ENCODE results near the gene WDR36. TPM values are rescaled to one million over a fixed set of nuclear protein-coding genes. Genes with fewer than 3 reads are reported as not detected.

The WDR36 gene
- polyA plus RNA-seq, 3 donors, result 7.2 to 8.7 (median 8.2) TPM

DNA sequence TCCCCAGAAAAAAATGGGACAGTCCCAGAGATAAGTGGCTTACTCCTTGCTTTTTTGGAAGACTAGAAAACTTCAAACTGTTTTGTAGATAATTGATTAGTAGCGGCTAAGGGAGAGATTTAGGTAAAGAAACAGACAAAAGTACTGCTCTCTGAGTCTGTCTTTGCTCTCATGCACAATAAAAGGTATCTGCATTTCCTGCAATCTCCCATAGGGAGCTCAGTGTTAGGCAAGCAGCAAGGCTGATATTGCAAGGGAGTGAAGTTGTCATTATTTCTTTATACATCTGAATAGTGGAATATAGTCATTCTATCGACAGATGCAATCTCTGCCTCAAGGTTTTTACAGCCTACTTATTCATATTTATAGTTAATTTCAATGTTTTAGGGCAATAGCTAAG, 77.1 kb downstream of the WDR36 start:
- H3K79me2 ChIP-seq (ENCODE audit: insufficient read depth, low read length), result no peaks in the 10 kb centered on the region
- Mint-ChIP-seq H3K4me3 (no peak overlapping the region), H3K9me3 (peaks cover 0 to 3% (median 0%) of the 10 kb centered on the region in 7 donors), H3K27me3 (ENCODE audit: low read depth in 3 of 3) (peaks cover 0 to 4% (median 3%) of the 10 kb centered on the region in 3 donors), H3K27ac (no peak overlapping the region), H3K36me3 (no peaks in the 10 kb centered on the region), H3K4me1 (no peaks in the 10 kb centered on the region)
- no peak overlapping the region for H3K4me2 ChIP-seq (replicated peaks; ENCODE audit: extremely low read depth, low read length, poor library complexity, severe bottlenecking)
- no peak overlapping the region for H3K4me3 ChIP-seq (replicated peaks in 1 of 3; ENCODE audit: low read depth in 2 of 3, low read length in 3 of 3)
- no peaks in the 10 kb centered on the region for H3K9me3 ChIP-seq (replicated peaks in 1 of 2; ENCODE audit: control insufficient read depth in 1 of 2, insufficient read depth in 1 of 2, low read length in 2 of 2)
- no peaks in the 10 kb centered on the region for H4K20me1 ChIP-seq (ENCODE audit: insufficient read depth, low read length)
- intact Hi-C loops (cut with micrococcal nuclease), result no loop called here
- no peaks in the 10 kb centered on the region for H3K36me3 ChIP-seq (replicated peaks in 1 of 2; ENCODE audit: control insufficient read depth in 1 of 2, insufficient read depth in 2 of 2, low read length in 2 of 2)
- H3K27me3 ChIP-seq (ENCODE audit: control insufficient read depth in 2 of 2, insufficient read depth in 2 of 2, low read length in 2 of 2), result no peaks in the 10 kb centered on the region
- 100% methylated on average over 1 of the region's 2 CpGs for WGBS (ENCODE audit: insufficient coverage)
- H2AFZ ChIP-seq (ENCODE audit: insufficient read depth, low read depth, low read length, poor library complexity, severe bottlenecking), result no peak overlapping the region
- no peaks in the 10 kb centered on the region for H3K4me1 ChIP-seq (ENCODE audit: control insufficient read depth in 1 of 2, insufficient read depth in 2 of 2, low read length in 2 of 2)
- TF ChIP-seq, protein P1, sequence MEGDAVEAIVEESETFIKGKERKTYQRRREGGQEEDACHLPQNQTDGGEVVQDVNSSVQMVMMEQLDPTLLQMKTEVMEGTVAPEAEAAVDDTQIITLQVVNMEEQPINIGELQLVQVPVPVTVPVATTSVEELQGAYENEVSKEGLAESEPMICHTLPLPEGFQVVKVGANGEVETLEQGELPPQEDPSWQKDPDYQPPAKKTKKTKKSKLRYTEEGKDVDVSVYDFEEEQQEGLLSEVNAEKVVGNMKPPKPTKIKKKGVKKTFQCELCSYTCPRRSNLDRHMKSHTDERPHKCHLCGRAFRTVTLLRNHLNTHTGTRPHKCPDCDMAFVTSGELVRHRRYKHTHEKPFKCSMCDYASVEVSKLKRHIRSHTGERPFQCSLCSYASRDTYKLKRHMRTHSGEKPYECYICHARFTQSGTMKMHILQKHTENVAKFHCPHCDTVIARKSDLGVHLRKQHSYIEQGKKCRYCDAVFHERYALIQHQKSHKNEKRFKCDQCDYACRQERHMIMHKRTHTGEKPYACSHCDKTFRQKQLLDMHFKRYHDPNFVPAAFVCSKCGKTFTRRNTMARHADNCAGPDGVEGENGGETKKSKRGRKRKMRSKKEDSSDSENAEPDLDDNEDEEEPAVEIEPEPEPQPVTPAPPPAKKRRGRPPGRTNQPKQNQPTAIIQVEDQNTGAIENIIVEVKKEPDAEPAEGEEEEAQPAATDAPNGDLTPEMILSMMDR (IDR thresholded peaks at IDR 0.05), result no peak
- DNase-seq, result no peak
- H3K9ac ChIP-seq (ENCODE audit: insufficient read depth, low read length, poor library complexity, severe bottlenecking), result no peak overlapping the region
- no peak overlapping the region for H3K27ac ChIP-seq (ENCODE audit: low read depth in 1 of 2, low read length in 2 of 2)

DNA sequence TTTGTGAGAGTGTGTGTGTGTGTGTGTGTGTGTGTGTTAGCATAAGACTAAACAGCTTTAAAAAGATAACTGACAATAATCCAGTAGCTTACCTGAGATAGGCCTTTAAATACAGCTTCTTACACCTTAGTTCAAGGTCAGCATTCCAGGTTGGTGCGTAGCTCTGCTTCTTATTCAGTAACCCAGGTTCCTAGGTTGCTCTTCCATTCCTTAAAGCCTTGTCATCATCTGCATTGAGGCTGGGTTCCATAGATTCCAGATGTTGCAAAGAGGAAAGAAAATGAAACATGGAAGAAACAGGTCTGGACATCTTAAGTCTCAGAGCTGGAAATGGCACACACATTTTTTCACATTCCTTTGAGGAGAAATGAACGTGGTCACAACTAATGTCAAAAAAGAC, 78.1 kb downstream of the WDR36 start:
- Histone ChIP-seq H3K27ac (ENCODE audit: low read depth in 1 of 2, low read length in 2 of 2) (no peak overlapping the region), H4K20me1 (ENCODE audit: insufficient read depth, low read length) (no peaks in the 10 kb centered on the region), H2AFZ (ENCODE audit: insufficient read depth, low read depth, low read length, poor library complexity, severe bottlenecking) (no peak overlapping the region), H3K4me2 (replicated peaks; ENCODE audit: extremely low read depth, low read length, poor library complexity, severe bottlenecking) (no peak overlapping the region), H3K79me2 (ENCODE audit: insufficient read depth, low read length) (no peaks in the 10 kb centered on the region), H3K36me3 (replicated peaks in 1 of 2; ENCODE audit: control insufficient read depth in 1 of 2, insufficient read depth in 2 of 2, low read length in 2 of 2) (no peaks in the 10 kb centered on the region), H3K27me3 (ENCODE audit: control insufficient read depth in 2 of 2, insufficient read depth in 2 of 2, low read length in 2 of 2) (no peaks in the 10 kb centered on the region), H3K9me3 (replicated peaks in 1 of 2; ENCODE audit: control insufficient read depth in 1 of 2, insufficient read depth in 1 of 2, low read length in 2 of 2) (no peaks in the 10 kb centered on the region), H3K4me1 (ENCODE audit: control insufficient read depth in 1 of 2, insufficient read depth in 2 of 2, low read length in 2 of 2) (no peaks in the 10 kb centered on the region), H3K4me3 (replicated peaks in 1 of 3; ENCODE audit: low read depth in 2 of 3, low read length in 3 of 3) (no peak overlapping the region), H3K9ac (ENCODE audit: insufficient read depth, low read length, poor library complexity, severe bottlenecking) (no peak overlapping the region)
- peaks cover 0 to 4% (median 3%) of the 10 kb centered on the region in 3 donors for H3K27me3 Mint-ChIP-seq (ENCODE audit: low read depth in 3 of 3)
- no peak overlapping the region for H3K27ac Mint-ChIP-seq
- WGBS (ENCODE audit: insufficient coverage), result 88% methylated on average over 1 of the region's 2 CpGs
- no peak overlapping the region for H3K4me3 Mint-ChIP-seq
- intact Hi-C loops (cut with micrococcal nuclease), result no loop called here
- H3K9me3 Mint-ChIP-seq, result peaks cover 0 to 3% (median 0%) of the 10 kb centered on the region in 7 donors
- TF ChIP-seq, protein P1 (IDR thresholded peaks at IDR 0.05), result no peak
- no peaks in the 10 kb centered on the region for H3K36me3 Mint-ChIP-seq
- H3K4me1 Mint-ChIP-seq, result no peaks in the 10 kb centered on the region
- DNase-seq, result no peak

Measured in CD14-positive monocyte (primary cell).